WTC11 (cell line): ENCODE results near the gene ZNF322. TPM values are rescaled to one million over a fixed set of nuclear protein-coding genes. Genes with fewer than 3 reads are reported as not detected.

Source experiments
- ATAC-seq: fragments of 200-7000 bp; cut with Tn5 transposase; 2 replicates; pipeline ENCODE4 v1.10.0; 2021; ENCODE audit warnings: mild to moderate bottlenecking, moderate library complexity
- CTCF ChIA-PET: fragments of 300-600 bp; sonication (Branson Sonifier 250); formaldehyde crosslinking; loops from one replicate; lab custom pipeline; 2021; ENCODE audit warnings: antibody characterized with exemption; lab: Charles Lee
- POLR2A ChIA-PET: fragments of 350-600 bp; sonication (Branson Sonifier 250); formaldehyde crosslinking; loops from one replicate; lab custom pipeline; 2021; ENCODE audit warnings: antibody characterized with exemption; lab: Charles Lee
- DNase-seq: peaks from one replicate; pipeline ENCODE4 v3.0.0; 2021; ENCODE audit warnings: low spot score
- H3K27ac Mint-ChIP-seq: 2 replicates; pipeline ENCODE4 v1.8.0; 2021; ENCODE audit warnings: mixed read lengths
- H3K27me3 Mint-ChIP-seq: 2 replicates; pipeline ENCODE4 v1.8.0; 2021; ENCODE audit warnings: low read depth, mild to moderate bottlenecking, moderate library complexity, mixed read lengths
- H3K36me3 Mint-ChIP-seq: 2 replicates; pipeline ENCODE4 v1.8.0; 2021; ENCODE audit warnings: mixed read lengths
- H3K4me1 Mint-ChIP-seq: 2 replicates; pipeline ENCODE4 v1.8.0; 2022; ENCODE audit warnings: mixed read lengths
- H3K4me3 Mint-ChIP-seq: 2 replicates; pipeline ENCODE4 v1.8.0; 2021; ENCODE audit warnings: mild to moderate bottlenecking, moderate library complexity, mixed read lengths
- H3K9me3 Mint-ChIP-seq: 2 replicates; pipeline ENCODE4 v1.8.0; 2021; ENCODE audit warnings: mixed read lengths
- ATF1 ChIP-seq: sonication (generic); formaldehyde crosslinking; IDR thresholded peaks from 2 replicates; pipeline ENCODE4 v1.8.1; 2023; ENCODE audit warnings: mild to moderate bottlenecking, moderate library complexity, missing genetic modification reagents
- JAZF1 ChIP-seq: fragments of 250-450 bp; sonication (Bioruptor Pico); IDR thresholded peaks from 2 replicates; pipeline ENCODE4 v1.9.0; 2021; ENCODE audit warnings: moderate library complexity, mild to moderate bottlenecking, inconsistent platforms
- MXD4 ChIP-seq: fragments of 250-450 bp; sonication (Bioruptor Pico); IDR thresholded peaks from 2 replicates; pipeline ENCODE4 v1.8.0; 2021; ENCODE audit warnings: mild to moderate bottlenecking, moderate library complexity, borderline replicate concordance
- NFE2L1 ChIP-seq: sonication (generic); formaldehyde crosslinking; IDR thresholded peaks from 2 replicates; pipeline ENCODE4 v1.8.1; 2023; ENCODE audit warnings: missing genetic modification reagents
- PRDM15 ChIP-seq: sonication (generic); formaldehyde crosslinking; IDR thresholded peaks from 2 replicates; pipeline ENCODE4 v1.8.0; 2022; ENCODE audit warnings: missing genetic modification reagents
- SP1 ChIP-seq: sonication (generic); formaldehyde crosslinking; conservative IDR thresholded peaks from 2 replicates; pipeline ENCODE4 v1.8.1; 2022; ENCODE audit warnings: missing genetic modification reagents
- TCF7 ChIP-seq: sonication (generic); formaldehyde crosslinking; IDR thresholded peaks from 2 replicates; pipeline ENCODE4 v1.8.0; 2022; ENCODE audit warnings: mild to moderate bottlenecking, low read depth, missing genetic modification reagents, moderate library complexity
- TEAD1 ChIP-seq: sonication (generic); formaldehyde crosslinking; IDR thresholded peaks from 2 replicates; pipeline ENCODE4 v1.8.0; 2022; ENCODE audit warnings: mild to moderate bottlenecking, missing genetic modification reagents
- ZBTB21 ChIP-seq: sonication (generic); formaldehyde crosslinking; IDR thresholded peaks from 2 replicates; pipeline ENCODE4 v1.8.1; 2023; ENCODE audit warnings: mild to moderate bottlenecking, missing genetic modification reagents, borderline replicate concordance
- ZMAT4 ChIP-seq: fragments of 250-450 bp; sonication (Bioruptor Pico); IDR thresholded peaks from 2 replicates; pipeline ENCODE4 v1.9.0; 2021; ENCODE audit warnings: mild to moderate bottlenecking
- ZNF425 ChIP-seq: fragments of 250-450 bp; sonication (Bioruptor Pico); conservative IDR thresholded peaks from 2 replicates; pipeline ENCODE4 v1.9.0; 2021; ENCODE audit warnings: mild to moderate bottlenecking
- total RNA-seq: library from RNA; stranded (reverse); gene quantifications from 3 replicates; pipeline ENCODE4 v1.2.3, GENCODE V29; 2021
- TF ChIP-seq, protein P1 (sequence below): fragments of 250-450 bp; sonication (Bioruptor Pico); IDR thresholded peaks from 2 replicates; pipeline ENCODE4 v1.9.0; 2021; ENCODE audit warnings: mild to moderate bottlenecking
- TF ChIP-seq, protein P2 (sequence below): sonication (generic); formaldehyde crosslinking; IDR thresholded peaks from 2 replicates; pipeline ENCODE4 v1.8.1; 2022; ENCODE audit warnings: missing genetic modification reagents, borderline replicate concordance
- TF ChIP-seq, protein P3 (sequence below): sonication (generic); formaldehyde crosslinking; IDR thresholded peaks from 2 replicates; pipeline ENCODE4 v1.8.1; 2023; ENCODE audit warnings: mild to moderate bottlenecking, moderate library complexity, missing genetic modification reagents
- TF ChIP-seq, protein P4 (sequence below): sonication (generic); formaldehyde crosslinking; IDR thresholded peaks from 2 replicates; pipeline ENCODE4 v1.8.0; 2023; ENCODE audit warnings: missing genetic modification reagents, mild to moderate bottlenecking, borderline replicate concordance

Gene ZNF322
- total RNA-seq, 1 experiment from 2014 or later = 42.9 TPM

DNA sequence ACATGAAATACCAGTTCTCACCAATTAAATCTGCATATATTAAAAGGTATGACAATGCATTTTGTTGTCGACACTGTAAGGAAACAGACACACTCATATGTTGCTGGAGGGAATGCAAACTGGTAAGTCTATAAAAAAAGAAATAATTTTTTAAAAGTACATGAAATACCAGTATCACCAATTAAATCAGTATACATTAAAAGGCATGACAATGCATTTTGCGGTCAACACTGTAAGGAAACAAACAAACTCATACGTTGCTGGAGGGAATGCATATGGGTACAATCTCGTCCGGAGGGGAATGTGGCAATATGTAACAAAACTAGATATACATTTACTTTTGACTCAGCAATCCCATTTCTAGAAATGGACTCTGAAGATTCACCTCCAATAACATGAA is 6.5 kb downstream of the ZNF322 start (continued):
- TF ChIP-seq PRDM15 (CRISPR knock-in tag) = no peak
- TF ChIP-seq, protein P1, sequence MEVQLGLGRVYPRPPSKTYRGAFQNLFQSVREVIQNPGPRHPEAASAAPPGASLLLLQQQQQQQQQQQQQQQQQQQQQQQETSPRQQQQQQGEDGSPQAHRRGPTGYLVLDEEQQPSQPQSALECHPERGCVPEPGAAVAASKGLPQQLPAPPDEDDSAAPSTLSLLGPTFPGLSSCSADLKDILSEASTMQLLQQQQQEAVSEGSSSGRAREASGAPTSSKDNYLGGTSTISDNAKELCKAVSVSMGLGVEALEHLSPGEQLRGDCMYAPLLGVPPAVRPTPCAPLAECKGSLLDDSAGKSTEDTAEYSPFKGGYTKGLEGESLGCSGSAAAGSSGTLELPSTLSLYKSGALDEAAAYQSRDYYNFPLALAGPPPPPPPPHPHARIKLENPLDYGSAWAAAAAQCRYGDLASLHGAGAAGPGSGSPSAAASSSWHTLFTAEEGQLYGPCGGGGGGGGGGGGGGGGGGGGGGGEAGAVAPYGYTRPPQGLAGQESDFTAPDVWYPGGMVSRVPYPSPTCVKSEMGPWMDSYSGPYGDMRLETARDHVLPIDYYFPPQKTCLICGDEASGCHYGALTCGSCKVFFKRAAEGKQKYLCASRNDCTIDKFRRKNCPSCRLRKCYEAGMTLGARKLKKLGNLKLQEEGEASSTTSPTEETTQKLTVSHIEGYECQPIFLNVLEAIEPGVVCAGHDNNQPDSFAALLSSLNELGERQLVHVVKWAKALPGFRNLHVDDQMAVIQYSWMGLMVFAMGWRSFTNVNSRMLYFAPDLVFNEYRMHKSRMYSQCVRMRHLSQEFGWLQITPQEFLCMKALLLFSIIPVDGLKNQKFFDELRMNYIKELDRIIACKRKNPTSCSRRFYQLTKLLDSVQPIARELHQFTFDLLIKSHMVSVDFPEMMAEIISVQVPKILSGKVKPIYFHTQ = no peak

GRCh38 chr6:26651133-26651781 is 8.3 kb downstream of the ZNF322 start:
- no peaks in the 10 kb centered on the region for H3K4me1 Mint-ChIP-seq
- H3K9me3 Mint-ChIP-seq = peaks cover 17% of the 10 kb centered on the region
- ChIA-PET POLR2A (no interaction called here), CTCF (no interaction called here)
- DNase-seq = no peak
- no peak for ATAC-seq
- peaks cover 46% of the 10 kb centered on the region for H3K36me3 Mint-ChIP-seq
- H3K4me3 Mint-ChIP-seq = no peak overlapping the region
- no peak overlapping the region for H3K27ac Mint-ChIP-seq
- H3K27me3 Mint-ChIP-seq = no peaks in the 10 kb centered on the region
- TF ChIP-seq SP1 (no peak), ATF1 (CRISPR knock-in tag) (no peak), NFE2L1 (CRISPR knock-in tag) (no peak), TCF7 (no peak), ZNF425 (CRISPR knock-in tag) (no peak), MXD4 (CRISPR knock-in tag) (no peak), TEAD1 (no peak), JAZF1 (CRISPR knock-in tag) (no peak), ZBTB21 (no peak), ZMAT4 (CRISPR knock-in tag) (no peak)
- TF ChIP-seq, protein P2, sequence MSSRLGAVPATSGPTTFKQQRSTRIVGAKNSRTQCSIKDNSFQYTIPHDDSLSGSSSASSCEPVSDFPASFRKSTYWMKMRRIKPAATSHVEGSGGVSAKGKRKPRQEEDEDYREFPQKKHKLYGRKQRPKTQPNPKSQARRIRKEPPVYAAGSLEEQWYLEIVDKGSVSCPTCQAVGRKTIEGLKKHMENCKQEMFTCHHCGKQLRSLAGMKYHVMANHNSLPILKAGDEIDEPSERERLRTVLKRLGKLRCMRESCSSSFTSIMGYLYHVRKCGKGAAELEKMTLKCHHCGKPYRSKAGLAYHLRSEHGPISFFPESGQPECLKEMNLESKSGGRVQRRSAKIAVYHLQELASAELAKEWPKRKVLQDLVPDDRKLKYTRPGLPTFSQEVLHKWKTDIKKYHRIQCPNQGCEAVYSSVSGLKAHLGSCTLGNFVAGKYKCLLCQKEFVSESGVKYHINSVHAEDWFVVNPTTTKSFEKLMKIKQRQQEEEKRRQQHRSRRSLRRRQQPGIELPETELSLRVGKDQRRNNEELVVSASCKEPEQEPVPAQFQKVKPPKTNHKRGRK (CRISPR knock-in tag) = no peak
- TF ChIP-seq, protein P3, sequence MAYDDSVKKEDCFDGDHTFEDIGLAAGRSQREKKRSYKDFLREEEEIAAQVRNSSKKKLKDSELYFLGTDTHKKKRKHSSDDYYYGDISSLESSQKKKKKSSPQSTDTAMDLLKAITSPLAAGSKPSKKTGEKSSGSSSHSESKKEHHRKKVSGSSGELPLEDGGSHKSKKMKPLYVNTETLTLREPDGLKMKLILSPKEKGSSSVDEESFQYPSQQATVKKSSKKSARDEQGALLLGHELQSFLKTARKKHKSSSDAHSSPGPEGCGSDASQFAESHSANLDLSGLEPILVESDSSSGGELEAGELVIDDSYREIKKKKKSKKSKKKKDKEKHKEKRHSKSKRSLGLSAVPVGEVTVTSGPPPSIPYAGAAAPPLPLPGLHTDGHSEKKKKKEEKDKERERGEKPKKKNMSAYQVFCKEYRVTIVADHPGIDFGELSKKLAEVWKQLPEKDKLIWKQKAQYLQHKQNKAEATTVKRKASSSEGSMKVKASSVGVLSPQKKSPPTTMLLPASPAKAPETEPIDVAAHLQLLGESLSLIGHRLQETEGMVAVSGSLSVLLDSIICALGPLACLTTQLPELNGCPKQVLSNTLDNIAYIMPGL = no peak
- TF ChIP-seq, protein P4, sequence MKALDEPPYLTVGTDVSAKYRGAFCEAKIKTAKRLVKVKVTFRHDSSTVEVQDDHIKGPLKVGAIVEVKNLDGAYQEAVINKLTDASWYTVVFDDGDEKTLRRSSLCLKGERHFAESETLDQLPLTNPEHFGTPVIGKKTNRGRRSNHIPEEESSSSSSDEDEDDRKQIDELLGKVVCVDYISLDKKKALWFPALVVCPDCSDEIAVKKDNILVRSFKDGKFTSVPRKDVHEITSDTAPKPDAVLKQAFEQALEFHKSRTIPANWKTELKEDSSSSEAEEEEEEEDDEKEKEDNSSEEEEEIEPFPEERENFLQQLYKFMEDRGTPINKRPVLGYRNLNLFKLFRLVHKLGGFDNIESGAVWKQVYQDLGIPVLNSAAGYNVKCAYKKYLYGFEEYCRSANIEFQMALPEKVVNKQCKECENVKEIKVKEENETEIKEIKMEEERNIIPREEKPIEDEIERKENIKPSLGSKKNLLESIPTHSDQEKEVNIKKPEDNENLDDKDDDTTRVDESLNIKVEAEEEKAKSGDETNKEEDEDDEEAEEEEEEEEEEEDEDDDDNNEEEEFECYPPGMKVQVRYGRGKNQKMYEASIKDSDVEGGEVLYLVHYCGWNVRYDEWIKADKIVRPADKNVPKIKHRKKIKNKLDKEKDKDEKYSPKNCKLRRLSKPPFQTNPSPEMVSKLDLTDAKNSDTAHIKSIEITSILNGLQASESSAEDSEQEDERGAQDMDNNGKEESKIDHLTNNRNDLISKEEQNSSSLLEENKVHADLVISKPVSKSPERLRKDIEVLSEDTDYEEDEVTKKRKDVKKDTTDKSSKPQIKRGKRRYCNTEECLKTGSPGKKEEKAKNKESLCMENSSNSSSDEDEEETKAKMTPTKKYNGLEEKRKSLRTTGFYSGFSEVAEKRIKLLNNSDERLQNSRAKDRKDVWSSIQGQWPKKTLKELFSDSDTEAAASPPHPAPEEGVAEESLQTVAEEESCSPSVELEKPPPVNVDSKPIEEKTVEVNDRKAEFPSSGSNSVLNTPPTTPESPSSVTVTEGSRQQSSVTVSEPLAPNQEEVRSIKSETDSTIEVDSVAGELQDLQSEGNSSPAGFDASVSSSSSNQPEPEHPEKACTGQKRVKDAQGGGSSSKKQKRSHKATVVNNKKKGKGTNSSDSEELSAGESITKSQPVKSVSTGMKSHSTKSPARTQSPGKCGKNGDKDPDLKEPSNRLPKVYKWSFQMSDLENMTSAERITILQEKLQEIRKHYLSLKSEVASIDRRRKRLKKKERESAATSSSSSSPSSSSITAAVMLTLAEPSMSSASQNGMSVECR = no peak
